Spleen (tissue), 11 donors: ENCODE data around the gene TMEM18. TPM values are rescaled to one million over a fixed set of nuclear protein-coding genes. Genes with fewer than 3 reads are reported as not detected.
A peak's percentile ranks its signal among the peaks of the same experiment; 100 is the strongest.

Source experiments
- DNase-seq: peaks from one replicate; pipeline ENCODE4 v3.0.0-alpha.2; 2020
- H3K27ac ChIP-seq, 8 donors: fragments of 200-600 bp; sonication (generic) in 7 of 8; 1 replicate in 4 of 8; 2 replicates in 4 of 8; pipeline versions ENCODE4 v1.5.0 to v1.8.0; 2016 to 2021; ENCODE audit warnings: inconsistent platforms in 4 of 8, mild to moderate bottlenecking in 4 of 8, moderate library complexity in 1 of 8
- H3K27me3 ChIP-seq, 7 donors: fragments of 200-600 bp; sonication (generic) in 6 of 7; replicated peaks in 1 of 7; 1 replicate in 4 of 7; 2 replicates in 3 of 7; pipeline versions ENCODE4 v1.5.0 to v1.8.0; 2016 to 2021; ENCODE audit warnings: inconsistent platforms in 3 of 7, mild to moderate bottlenecking in 1 of 7
- H3K36me3 ChIP-seq, 6 donors: fragments of 200-600 bp; sonication (generic) in 5 of 6; 1 replicate in 4 of 6; 2 replicates in 2 of 6; pipeline versions ENCODE4 v1.5.0 to v1.8.0; 2016 to 2021; ENCODE audit warnings: inconsistent platforms in 2 of 6
- H3K4me1 ChIP-seq, 6 donors: fragments of 200-600 bp; sonication (generic) in 5 of 6; 1 replicate in 3 of 6; 2 replicates in 3 of 6; pipeline versions ENCODE4 v1.5.0 to v1.8.0; 2016 to 2021; ENCODE audit warnings: inconsistent platforms in 3 of 6
- H3K4me3 ChIP-seq, 8 donors: fragments of 200-600 bp; sonication (generic) in 7 of 8; 1 replicate in 4 of 8; 2 replicates in 4 of 8; pipeline versions ENCODE4 v1.5.0 to v1.8.0; 2016 to 2021; ENCODE audit warnings: inconsistent platforms in 4 of 8, mild to moderate bottlenecking in 4 of 8, moderate library complexity in 2 of 8
- H3K9me3 ChIP-seq, 8 donors: fragments of 200-600 bp; sonication (generic) in 7 of 8; 1 replicate in 4 of 8; 2 replicates in 4 of 8; pipeline versions ENCODE4 v1.5.0 to v1.8.0; 2016 to 2021; ENCODE audit warnings: inconsistent platforms in 4 of 8
- CTCF ChIP-seq, 11 experiments: fragments of 200-600 bp in 7 of 11; fragments of 450-650 bp in 4 of 11; sonication (generic) in 4 of 11; IDR thresholded peaks in 8 of 11; conservative IDR thresholded peaks in 3 of 11; 1 replicate in 7 of 11; 2 replicates in 4 of 11; pipeline versions ENCODE4 v1.4.0 to v1.8.0; 2016 to 2021; ENCODE audit warnings: antibody characterized with exemption in 11 of 11, inconsistent platforms in 4 of 11, mild to moderate bottlenecking in 1 of 11
- POLR2A ChIP-seq, 3 donors: fragments of 450-650 bp; IDR thresholded peaks; one replicate each; pipeline ENCODE4 v1.5.1; 2017; ENCODE audit warnings: antibody characterized with exemption in 3 of 3, mild to moderate bottlenecking in 1 of 3
- POLR2AphosphoS5 ChIP-seq, 3 donors: sonication (generic); formaldehyde crosslinking; IDR thresholded peaks; one replicate each; pipeline ENCODE4 v1.5.1; 2017; ENCODE audit warnings: antibody characterized with exemption in 3 of 3
- WGBS, 5 donors: extraction: QIAGEN DNeasy Blood & Tissue Kit in 3 of 5; methylation state at CpG; one replicate each; pipeline versions ENCODE4 v1.1.5 to v1.1.7; 2013 to 2018; 5-methylcytosine and 5-hydroxymethylcytosine counted together
- intact Hi-C: fragments of 100-400 bp; cut with DNase I; formaldehyde crosslinking; loops from one replicate; pipeline ENCODE4 v1.15.0; 2023; ENCODE audit warnings: low total_unique reads
- polyA plus RNA-seq, 3 donors: library from polyadenylated mRNA; stranded (reverse); fragments of 200-250 nt; gene quantifications; one replicate each; pipeline ENCODE4 v1.2.1, GENCODE V29; 2013
- total RNA-seq, 7 donors: library from RNA; depleted of rRNA in 3 of 7; stranded (reverse); fragments of >200 nt in 3 of 7; fragmentation: NEBNext Ultra II Directional in 4 of 7; extraction: Animal tissue kit (Norgen Biotek cat#: 25700) in 4 of 7; gene quantifications; one replicate each; pipeline versions ENCODE4 v1.1.0 to v1.2.1, GENCODE V29; 2016 to 2021
- donor health status: healthy with polysubstance abuse.
- donor health status: DM: no; HTN: no; CAD: no; lungs with moderate emphysema.
- donor health status: DM: no; HTN: no; CAD: no.
- donor health status: Bipolar disorder and iron deficiency.
- donor health status: healthy.
- donor health status: DM: no; HTN: no; CAD: no.
- donor health status: DM: yes; HTN: yes; CAD: no.

Gene TMEM18
- total and polyA plus RNA-seq, 10 donors: 20.0 to 29.3 (median 22.6) TPM

- 74 to 88% (median 85%) methylated on average over 40 to 57 of the region's 57 CpGs for WGBS, 5 donors
- Histone ChIP-seq H3K4me1 (peaks cover 0 to 12% (median 6%) of the 10 kb centered on the region in 6 donors), H3K27ac (no peak overlapping the region), H3K9me3 (peaks cover 0 to 8% (median 0%) of the 10 kb centered on the region in 8 donors), H3K27me3 (peaks cover 0 to 18% (median 9%) of the 10 kb centered on the region in 7 donors), H3K4me3 (peak overlapping the region in 6 of 8 donors; percentile 23 to 47 (median 36)), H3K36me3 (no peaks in the 10 kb centered on the region)
- TF ChIP-seq CTCF (IDR thresholded peaks at IDR 0.05 in 8 of 11, conservative IDR thresholded peaks at IDR 0.05 in 3 of 11) (no peak), POLR2AphosphoS5 (IDR thresholded peaks at IDR 0.05) (no peak)
- intact Hi-C loops: no loop called here
- DNase-seq: peak; percentile 78
Measured at GRCh38 chr2:635687-636621, 41.3 kb downstream of the TMEM18 start.

DNA sequence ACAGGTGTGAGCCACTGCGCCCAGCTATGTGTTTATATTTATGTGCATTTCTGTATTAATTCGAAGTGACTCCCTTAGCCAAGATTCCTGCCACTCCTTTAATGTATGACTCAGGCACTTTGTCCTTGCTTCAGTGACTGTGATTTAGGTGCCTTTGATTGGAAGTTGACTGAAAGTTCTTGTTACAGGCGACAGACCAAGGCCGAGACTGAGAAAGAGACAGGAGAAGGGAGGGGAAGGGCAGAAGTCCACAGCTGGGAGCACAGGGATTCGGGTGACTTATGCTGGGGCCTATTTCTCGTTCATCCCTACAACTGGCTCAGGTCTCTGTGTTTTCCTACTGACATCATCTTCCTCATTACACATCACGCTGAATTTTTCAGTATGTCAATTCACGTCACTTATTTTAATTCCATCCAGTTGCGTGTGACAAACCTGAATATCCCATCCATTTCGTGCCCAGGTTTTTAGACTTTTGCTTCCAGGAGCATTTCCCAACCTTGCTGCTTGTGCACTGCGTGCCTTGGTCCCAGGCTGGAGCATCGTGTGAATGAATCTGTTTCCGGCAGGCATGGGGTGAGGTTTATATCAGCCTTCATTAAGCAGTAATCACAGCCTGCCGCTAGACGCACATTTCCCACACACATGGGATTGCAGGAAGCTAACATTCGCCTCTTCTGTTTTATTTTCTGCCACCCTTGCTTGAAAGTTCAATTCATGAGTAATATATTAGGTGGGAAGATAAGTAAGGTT is 42.4 kb downstream of the TMEM18 start:
- no peak for TF ChIP-seq POLR2AphosphoS5 (IDR thresholded peaks at IDR 0.05)
- no peak for TF ChIP-seq POLR2A (IDR thresholded peaks at IDR 0.05)
- no peak for TF ChIP-seq CTCF (IDR thresholded peaks at IDR 0.05 in 8 of 11, conservative IDR thresholded peaks at IDR 0.05 in 3 of 11)
- H3K27ac ChIP-seq: no peak overlapping the region
- WGBS, 5 donors: 71 to 87% (median 75%) methylated on average over 16 of the region's 16 CpGs

GRCh38 chr2:634041-634440 is 43.2 kb downstream of the TMEM18 start:
- Histone ChIP-seq H3K4me1 (peaks cover 0 to 12% (median 6%) of the 10 kb centered on the region in 6 donors), H3K27ac (no peak overlapping the region), H3K9me3 (peaks cover 0 to 8% (median 0%) of the 10 kb centered on the region in 8 donors), H3K27me3 (peaks cover 0 to 18% (median 9%) of the 10 kb centered on the region in 7 donors), H3K36me3 (no peaks in the 10 kb centered on the region), H3K4me3 (no peak overlapping the region)
- 86 to 95% (median 90%) methylated on average over 11 of the region's 11 CpGs for WGBS, 5 donors
- DNase-seq: peak; percentile 61
- no peak for TF ChIP-seq POLR2A (IDR thresholded peaks at IDR 0.05)
- intact Hi-C loops: no loop called here

More for the DNA sequence above, 42.4 kb downstream of the TMEM18 start:
- intact Hi-C loops: no loop called here
- peaks cover 0 to 12% (median 6%) of the 10 kb centered on the region in 6 donors for H3K4me1 ChIP-seq
- no peaks in the 10 kb centered on the region for H3K36me3 ChIP-seq
- DNase-seq: no peak
- H3K4me3 ChIP-seq: no peak overlapping the region
- peaks cover 0 to 18% (median 9%) of the 10 kb centered on the region in 7 donors for H3K27me3 ChIP-seq
- H3K9me3 ChIP-seq: peaks cover 0 to 8% (median 0%) of the 10 kb centered on the region in 8 donors

GRCh38 chr2:633371-633770 is 43.8 kb downstream of the TMEM18 start:
- TF ChIP-seq POLR2A (IDR thresholded peaks at IDR 0.05) (no peak), POLR2AphosphoS5 (IDR thresholded peaks at IDR 0.05) (no peak), CTCF (IDR thresholded peaks at IDR 0.05 in 8 of 11, conservative IDR thresholded peaks at IDR 0.05 in 3 of 11) (no peak)
- Histone ChIP-seq H3K4me1 (peaks cover 0 to 12% (median 6%) of the 10 kb centered on the region in 6 donors), H3K27ac (no peak overlapping the region), H3K27me3 (peaks cover 0 to 18% (median 9%) of the 10 kb centered on the region in 7 donors), H3K9me3 (peaks cover 0 to 8% (median 0%) of the 10 kb centered on the region in 8 donors), H3K4me3 (no peak overlapping the region), H3K36me3 (no peaks in the 10 kb centered on the region)
- 68 to 74% (median 72%) methylated on average over 5 of the region's 5 CpGs for WGBS, 5 donors
- no peak for DNase-seq
- intact Hi-C loops: no loop called here
